RWPE2 (cell line): ENCODE results near the gene EDRF1.

ENCODE experiments used
- ATAC-seq: fragments of 200-7000 bp; cut with Tn5 transposase; 3 replicates; pipeline ENCODE4 v1.9.1; 2021; ENCODE audit warnings: low read depth
- DNase-seq: peaks from one replicate; pipeline ENCODE4 v3.0.0-alpha.2; 2020; ENCODE audit warnings: low spot score
- H3K27ac ChIP-seq: fragments of 450-650 bp; 2 replicates; pipeline ENCODE4 v1.5.1; 2017; ENCODE audit warnings: mild to moderate bottlenecking; ENCODE audit not compliant: poor library complexity, severe bottlenecking
- H3K27me3 ChIP-seq: fragments of 250-450 bp; sonication (Bioruptor Pico); 2 replicates; pipeline ENCODE4 v1.5.1; 2021; ENCODE audit warnings: mild to moderate bottlenecking, moderate library complexity; ENCODE audit not compliant: insufficient read depth, poor library complexity, severe bottlenecking
- H3K36me3 ChIP-seq: fragments of 250-450 bp; sonication (Bioruptor Pico); 2 replicates; pipeline ENCODE4 v1.5.1; 2020; ENCODE audit warnings: low read depth, mild to moderate bottlenecking, moderate library complexity
- H3K4me1 ChIP-seq: fragments of 250-450 bp; sonication (Bioruptor Pico); 2 replicates; pipeline ENCODE4 v1.5.1; 2021; ENCODE audit warnings: mild to moderate bottlenecking, moderate library complexity; ENCODE audit not compliant: insufficient read depth, poor library complexity, severe bottlenecking
- H3K4me3 ChIP-seq: fragments of 250-450 bp; sonication (Bioruptor Pico); 2 replicates; pipeline ENCODE4 v1.5.1; 2021; ENCODE audit warnings: mild to moderate bottlenecking, moderate library complexity; ENCODE audit not compliant: severe bottlenecking
- H3K9me3 ChIP-seq: fragments of 250-450 bp; sonication (Bioruptor Pico); 2 replicates; pipeline ENCODE4 v1.5.1; 2021; ENCODE audit warnings: mild to moderate bottlenecking, moderate library complexity; ENCODE audit not compliant: severe bottlenecking
- CTCF ChIP-seq: fragments of 450-650 bp; IDR thresholded peaks from one replicate; pipeline ENCODE4 v1.5.1; 2017; ENCODE audit warnings: mild to moderate bottlenecking, moderate library complexity; ENCODE audit not compliant: poor library complexity, severe bottlenecking

Gene EDRF1

GRCh38 chr10:125808047-125808446, 88.5 kb downstream of the EDRF1 start:
- DNase-seq (no peak), ATAC-seq (no peak)
- Histone ChIP-seq H3K4me1 (no peaks in the 10 kb centered on the region), H3K9me3 (no peaks in the 10 kb centered on the region), H3K27ac (no peak overlapping the region), H3K36me3 (peaks cover 45% of the 10 kb centered on the region), H3K4me3 (no peak overlapping the region), H3K27me3 (no peaks in the 10 kb centered on the region)
- TF ChIP-seq CTCF, result no peak

- H3K36me3 ChIP-seq, result peaks cover 58% of the 10 kb centered on the region
- no peak overlapping the region for H3K4me3 ChIP-seq
- no peaks in the 10 kb centered on the region for H3K9me3 ChIP-seq
- H3K4me1 ChIP-seq, result no peaks in the 10 kb centered on the region
- TF ChIP-seq CTCF, result no peak
- no peaks in the 10 kb centered on the region for H3K27me3 ChIP-seq
- no peak for DNase-seq
- no peak overlapping the region for H3K27ac ChIP-seq
- no peak for ATAC-seq
Observed at GRCh38 chr10:125811251-125811650, 91.7 kb downstream of the EDRF1 start.

GRCh38 chr10:125812128-125812750, 92.7 kb downstream of the EDRF1 start:
- Histone ChIP-seq H3K27me3 (no peaks in the 10 kb centered on the region), H3K4me3 (no peak overlapping the region), H3K9me3 (no peaks in the 10 kb centered on the region), H3K36me3 (peaks cover 49% of the 10 kb centered on the region), H3K4me1 (no peaks in the 10 kb centered on the region), H3K27ac (no peak overlapping the region)
- no peak for ATAC-seq
- DNase-seq, result no peak
- no peak for TF ChIP-seq CTCF
